Mucosa of descending colon (tissue), 3 donors: Measurements from ENCODE around the gene COL5A1. TPM values are rescaled to one million over a fixed set of nuclear protein-coding genes. Genes with fewer than 3 reads are reported as not detected.

Source experiments
- ATAC-seq: fragments of 200-7000 bp; cut with Tn5 transposase; one replicate; pipeline ENCODE4 v1.9.1; 2020; ENCODE audit warnings: mild to moderate bottlenecking, moderate library complexity
- DNase-seq, 3 donors: peaks; one replicate each; pipeline ENCODE4 v3.0.0-alpha.2; 2020
- H3K36me3 ChIP-seq: fragments of 200-600 bp; one replicate; pipeline ENCODE4 v1.8.0; 2021; ENCODE audit warnings: low read depth, mild to moderate bottlenecking
- H3K4me1 ChIP-seq: fragments of 200-600 bp; one replicate; pipeline ENCODE4 v1.8.0; 2021; ENCODE audit warnings: low read depth, mild to moderate bottlenecking
- H3K4me3 ChIP-seq: fragments of 200-600 bp; one replicate; pipeline ENCODE4 v1.8.0; 2021; ENCODE audit warnings: mild to moderate bottlenecking
- H3K9me3 ChIP-seq: fragments of 200-600 bp; one replicate; pipeline ENCODE4 v1.8.0; 2021; ENCODE audit warnings: mild to moderate bottlenecking
- intact Hi-C, 2 donors: fragments of 100-400 bp; cut with DNase I in 1 of 2; cut with micrococcal nuclease in 1 of 2; formaldehyde crosslinking; loops; one replicate each; pipeline versions ENCODE4 v1.11.0 to v1.11.1; 2022; cut with DNase I, micrococcal nuclease
- total RNA-seq, 3 donors: library from RNA; stranded (reverse); fragmentation: NEBNext Ultra II Directional in 2 of 3; extraction: Animal tissue kit (Norgen Biotek cat#: 25700) in 2 of 3; gene quantifications; one replicate each; pipeline versions ENCODE4 v1.2.1 to v1.2.4, GENCODE V29; 2021 to 2023
- TF ChIP-seq, protein P1 (sequence below): fragments of 200-600 bp; IDR thresholded peaks from one replicate; pipeline ENCODE4 v1.8.0; 2022; ENCODE audit warnings: antibody characterized with exemption, mild to moderate bottlenecking
- donor health status: DM: no; HTN: no; CAD: no; lungs with moderate emphysema.
- donor health status: DM: no; HTN: no; CAD: no.
- donor health status: DM: no; HTN: yes; CAD: no.

COL5A1 gene
- total RNA-seq, 3 donors from 2014 or later: 8.6 to 62.3 (median 22.2) TPM

DNA sequence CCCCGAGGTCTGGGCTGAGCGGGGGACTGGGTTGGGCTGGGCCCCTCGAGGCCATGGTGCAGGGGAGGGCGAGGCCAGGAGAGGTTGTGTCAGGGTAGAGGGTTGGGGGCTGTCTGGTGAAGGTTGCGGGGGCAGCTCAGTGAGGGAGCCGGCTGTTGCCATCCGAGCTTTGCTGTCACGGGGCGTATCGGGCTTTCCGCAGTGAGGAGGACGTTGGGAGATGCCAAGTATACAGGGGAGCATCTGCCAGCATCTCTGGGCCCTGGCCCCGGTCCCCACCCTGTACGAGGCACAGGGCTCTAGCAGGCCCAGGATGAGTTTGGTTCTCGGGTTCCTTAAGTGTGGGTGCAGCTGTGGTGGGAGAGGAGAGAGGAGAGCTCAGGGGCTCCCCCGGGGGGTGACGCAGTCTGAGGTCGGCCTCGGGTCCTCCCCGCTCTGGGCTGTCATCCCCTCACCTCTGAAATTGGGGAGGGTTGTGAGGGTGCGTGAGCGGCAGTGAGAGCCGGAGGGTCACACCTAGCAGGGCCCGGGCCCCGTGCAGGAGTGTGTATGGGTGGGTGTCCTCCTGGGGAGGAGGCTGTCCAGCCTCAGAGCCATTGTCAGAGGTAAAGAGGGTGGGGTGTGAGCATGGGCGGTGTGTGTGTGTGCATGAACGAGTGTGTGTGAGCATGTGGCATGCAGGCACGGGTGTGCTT is 87.3 kb downstream of the COL5A1 start:
- intact Hi-C loops: no loop called here
- ATAC-seq (no peak), DNase-seq (no peak)
- Histone ChIP-seq H3K4me3 (no peak overlapping the region), H3K36me3 (no peaks in the 10 kb centered on the region), H3K9me3 (no peaks in the 10 kb centered on the region), H3K4me1 (no peaks in the 10 kb centered on the region)
- TF ChIP-seq, protein P1, sequence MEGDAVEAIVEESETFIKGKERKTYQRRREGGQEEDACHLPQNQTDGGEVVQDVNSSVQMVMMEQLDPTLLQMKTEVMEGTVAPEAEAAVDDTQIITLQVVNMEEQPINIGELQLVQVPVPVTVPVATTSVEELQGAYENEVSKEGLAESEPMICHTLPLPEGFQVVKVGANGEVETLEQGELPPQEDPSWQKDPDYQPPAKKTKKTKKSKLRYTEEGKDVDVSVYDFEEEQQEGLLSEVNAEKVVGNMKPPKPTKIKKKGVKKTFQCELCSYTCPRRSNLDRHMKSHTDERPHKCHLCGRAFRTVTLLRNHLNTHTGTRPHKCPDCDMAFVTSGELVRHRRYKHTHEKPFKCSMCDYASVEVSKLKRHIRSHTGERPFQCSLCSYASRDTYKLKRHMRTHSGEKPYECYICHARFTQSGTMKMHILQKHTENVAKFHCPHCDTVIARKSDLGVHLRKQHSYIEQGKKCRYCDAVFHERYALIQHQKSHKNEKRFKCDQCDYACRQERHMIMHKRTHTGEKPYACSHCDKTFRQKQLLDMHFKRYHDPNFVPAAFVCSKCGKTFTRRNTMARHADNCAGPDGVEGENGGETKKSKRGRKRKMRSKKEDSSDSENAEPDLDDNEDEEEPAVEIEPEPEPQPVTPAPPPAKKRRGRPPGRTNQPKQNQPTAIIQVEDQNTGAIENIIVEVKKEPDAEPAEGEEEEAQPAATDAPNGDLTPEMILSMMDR: no peak

DNA sequence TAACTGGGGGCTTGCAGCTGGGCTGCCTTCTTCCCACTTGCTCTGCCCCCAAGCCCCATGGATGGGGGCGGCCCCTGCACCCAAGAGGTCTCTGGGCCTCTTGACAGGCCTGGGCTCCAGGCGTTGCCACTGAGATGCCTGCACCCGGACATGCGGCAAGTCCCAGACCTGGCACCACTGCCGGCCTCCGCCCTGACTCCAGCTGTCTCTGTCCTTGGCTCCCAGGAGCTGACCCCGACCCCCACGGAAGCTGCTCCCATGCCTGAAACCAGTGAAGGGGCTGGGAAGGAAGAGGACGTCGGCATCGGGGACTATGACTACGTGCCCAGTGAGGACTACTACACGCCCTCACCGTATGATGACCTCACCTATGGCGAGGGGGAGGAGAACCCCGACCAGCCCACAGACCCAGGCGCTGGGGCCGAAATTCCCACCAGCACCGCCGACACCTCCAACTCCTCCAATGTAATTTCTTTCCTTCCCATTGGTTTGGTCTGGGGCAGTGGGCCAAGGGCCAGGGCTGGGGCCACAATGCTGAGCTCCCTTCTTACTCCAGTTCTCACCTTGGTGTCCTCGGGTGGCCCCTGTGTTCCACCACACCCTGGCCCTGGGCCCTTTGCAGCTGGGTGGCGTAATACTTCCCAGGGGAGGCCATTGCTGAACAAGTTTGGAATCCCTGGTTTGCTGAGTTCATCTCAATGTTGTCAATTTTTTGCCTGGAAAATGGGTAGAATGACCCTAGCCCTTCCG is 88.6 kb downstream of the COL5A1 start:
- DNase-seq: no peak
- H3K4me1 ChIP-seq: no peaks in the 10 kb centered on the region

DNA sequence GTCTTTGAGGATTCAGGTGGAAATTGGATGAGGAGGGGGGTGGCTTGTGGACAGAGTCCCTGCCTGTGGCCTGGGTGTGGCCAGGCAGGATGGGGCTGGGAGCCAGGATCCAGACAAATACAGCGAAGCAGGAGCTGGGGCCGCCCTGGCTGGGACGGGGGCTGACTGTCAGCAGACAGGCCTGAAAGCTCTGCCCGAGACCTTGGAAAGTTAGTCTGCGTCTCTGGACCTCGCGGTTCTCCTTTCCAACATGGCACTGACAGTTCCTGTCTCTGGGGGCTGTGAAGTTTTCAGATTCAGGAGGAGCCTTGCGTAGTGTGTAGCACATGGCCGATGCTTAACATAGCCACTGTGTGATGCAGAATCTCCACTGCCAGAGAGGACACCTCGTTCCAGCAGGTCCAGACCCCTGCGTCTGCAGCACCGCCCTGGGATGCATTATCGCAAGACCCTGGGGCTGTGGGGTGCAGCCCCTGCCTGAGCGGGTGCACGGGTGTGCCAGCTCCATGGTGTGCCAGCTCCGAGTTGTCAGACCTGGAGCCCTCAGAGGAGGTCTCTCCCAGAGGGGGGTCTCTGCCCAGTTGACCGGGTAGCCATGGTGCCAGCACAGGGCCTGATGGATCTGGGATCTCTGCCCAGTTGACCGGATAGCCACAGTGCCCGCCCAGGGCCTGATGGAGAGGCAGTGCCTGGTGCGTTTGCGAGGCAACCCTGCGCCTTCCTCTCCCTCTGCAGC is 89.3 kb downstream of the COL5A1 start:
- Histone ChIP-seq H3K4me1 (no peaks in the 10 kb centered on the region), H3K4me3 (no peak overlapping the region), H3K9me3 (no peaks in the 10 kb centered on the region), H3K36me3 (no peaks in the 10 kb centered on the region)
- DNase-seq: no peak
- TF ChIP-seq, protein P1: no peak
- intact Hi-C loops: no loop called here
- no peak for ATAC-seq

More for the DNA sequence above, 88.6 kb downstream of the COL5A1 start:
- TF ChIP-seq, protein P1: no peak
- Histone ChIP-seq H3K4me3 (no peak overlapping the region), H3K9me3 (no peaks in the 10 kb centered on the region), H3K36me3 (no peaks in the 10 kb centered on the region)
- intact Hi-C loops: no loop called here
- ATAC-seq: no peak

DNA sequence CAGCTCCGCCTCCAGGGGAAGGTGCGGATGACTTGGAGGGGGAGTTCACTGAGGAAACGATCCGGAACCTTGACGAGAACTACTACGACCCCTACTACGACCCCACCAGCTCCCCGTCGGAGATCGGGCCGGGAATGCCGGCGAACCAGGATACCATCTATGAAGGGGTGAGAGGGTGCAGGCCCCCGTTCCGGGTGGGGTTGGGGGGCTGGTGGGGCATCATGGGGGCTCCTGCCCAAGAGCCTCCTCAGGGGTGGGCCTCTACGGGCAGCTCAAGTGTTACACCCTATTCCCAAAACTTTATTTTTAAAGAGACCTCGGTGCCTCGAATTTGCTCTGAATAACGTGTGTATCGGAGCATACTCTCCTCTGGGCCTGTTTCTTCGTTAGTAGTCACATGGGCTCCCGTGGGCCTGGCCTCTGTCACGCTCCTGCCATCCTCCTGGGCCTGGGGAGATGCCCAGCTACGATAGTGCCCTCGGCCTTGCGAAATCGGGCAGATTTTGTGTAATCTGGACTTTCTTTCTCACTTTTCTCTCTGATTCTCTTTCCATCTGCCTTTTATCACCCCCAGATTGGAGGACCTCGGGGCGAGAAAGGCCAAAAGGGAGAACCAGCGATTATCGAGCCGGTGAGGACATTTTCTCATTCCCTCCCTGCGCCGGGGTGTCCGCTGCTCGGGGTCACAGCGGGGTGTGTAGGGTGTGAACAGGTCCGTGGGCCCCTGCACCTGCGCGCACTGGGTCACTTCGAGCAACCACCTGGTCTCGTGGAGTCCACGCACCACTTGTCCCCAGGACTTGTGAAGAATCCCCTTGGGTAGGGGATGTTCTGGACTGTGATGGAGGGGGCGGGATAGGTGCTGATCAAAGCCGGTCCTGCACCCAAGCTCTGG is 90.1 kb downstream of the COL5A1 start:
- intact Hi-C loops: no loop called here
- TF ChIP-seq, protein P1: no peak

More for the DNA sequence above, 90.1 kb downstream of the COL5A1 start:
- no peak for DNase-seq
- no peak for ATAC-seq
- no peaks in the 10 kb centered on the region for H3K4me1 ChIP-seq
- H3K4me3 ChIP-seq: no peak overlapping the region
- H3K36me3 ChIP-seq: no peaks in the 10 kb centered on the region
- H3K9me3 ChIP-seq: no peaks in the 10 kb centered on the region
